SK-N-SH treated with all-trans-retinoic acid at 6 μM for 48 hours (cell line): ENCODE measurements around the gene FOXF1.

Experiments
- ATAC-seq: fragments of 200-7000 bp; cut with Tn5 transposase; 3 replicates; pipeline ENCODE4 v1.9.1; 2020; ENCODE audit warnings: mild to moderate bottlenecking, moderate library complexity
- ARNTL ChIP-seq: fragments of 450-650 bp; formaldehyde crosslinking; IDR thresholded peaks from 2 replicates; pipeline ENCODE4 v1.5.0; 2020; ENCODE audit warnings: low read depth, mild to moderate bottlenecking, moderate library complexity, borderline replicate concordance
- BACH2 ChIP-seq: fragments of 250-450 bp; sonication (Bioruptor Pico); IDR thresholded peaks from 2 replicates; pipeline ENCODE4 v1.9.0; 2021; ENCODE audit warnings: mild to moderate bottlenecking, borderline replicate concordance
- CREB5 ChIP-seq: fragments of 250-450 bp; sonication (Bioruptor Pico); IDR thresholded peaks from 2 replicates; pipeline ENCODE4 v1.5.1; 2020; ENCODE audit warnings: low read depth, mild to moderate bottlenecking, moderate library complexity
- CSDC2 ChIP-seq: fragments of 250-450 bp; sonication (Bioruptor Pico); IDR thresholded peaks from 2 replicates; pipeline ENCODE4 v1.5.0; 2020; ENCODE audit warnings: mild to moderate bottlenecking, moderate library complexity
- CSRNP3 ChIP-seq: fragments of 250-450 bp; sonication (Bioruptor Pico); IDR thresholded peaks from 2 replicates; pipeline ENCODE4 v1.5.1; 2021; ENCODE audit warnings: mild to moderate bottlenecking, moderate library complexity
- ESRRG ChIP-seq: fragments of 250-450 bp; sonication (Bioruptor Pico); IDR thresholded peaks from 2 replicates; pipeline ENCODE4 v1.6.1; 2021; ENCODE audit warnings: mild to moderate bottlenecking
- GLIS3 ChIP-seq: fragments of 250-450 bp; sonication (Bioruptor Pico); IDR thresholded peaks from 2 replicates; pipeline ENCODE4 v1.5.0; 2020; ENCODE audit warnings: mild to moderate bottlenecking, moderate library complexity
- ISL1 ChIP-seq: fragments of 250-450 bp; sonication (Bioruptor Pico); IDR thresholded peaks from 2 replicates; pipeline ENCODE4 v2.1.2; 2022; ENCODE audit warnings: mild to moderate bottlenecking, moderate library complexity
- OSR1 ChIP-seq: fragments of 250-450 bp; sonication (Bioruptor Pico); IDR thresholded peaks from 2 replicates; pipeline ENCODE4 v1.8.0; 2022; ENCODE audit warnings: moderate library complexity, mild to moderate bottlenecking, inconsistent platforms
- PATZ1 ChIP-seq: fragments of 250-450 bp; sonication (Bioruptor Pico); IDR thresholded peaks from 2 replicates; pipeline ENCODE4 v1.8.0; 2020; ENCODE audit warnings: mild to moderate bottlenecking, moderate library complexity, borderline replicate concordance
- RARB ChIP-seq: fragments of 250-450 bp; sonication (Bioruptor Pico); IDR thresholded peaks from 2 replicates; pipeline ENCODE4 v1.8.0; 2021; ENCODE audit warnings: mild to moderate bottlenecking, moderate library complexity
- SNAI2 ChIP-seq: fragments of 250-450 bp; sonication (Bioruptor Pico); IDR thresholded peaks from 2 replicates; pipeline ENCODE4 v1.5.0; 2020; ENCODE audit warnings: mild to moderate bottlenecking, moderate library complexity
- TCF4 ChIP-seq: fragments of 250-450 bp; sonication (Bioruptor Pico); IDR thresholded peaks from 2 replicates; pipeline ENCODE4 v1.8.0; 2021; ENCODE audit warnings: mild to moderate bottlenecking, moderate library complexity, borderline replicate concordance
- TOX ChIP-seq: fragments of 250-450 bp; sonication (Bioruptor Pico); IDR thresholded peaks from 2 replicates; pipeline ENCODE4 v1.8.0; 2021; ENCODE audit warnings: mild to moderate bottlenecking, moderate library complexity, borderline replicate concordance
- TSHZ2 ChIP-seq: fragments of 250-450 bp; sonication (Bioruptor Pico); IDR thresholded peaks from 2 replicates; pipeline ENCODE4 v1.5.0; 2020; ENCODE audit warnings: mild to moderate bottlenecking, moderate library complexity
- ZC3H10 ChIP-seq: fragments of 250-450 bp; sonication (Bioruptor Pico); IDR thresholded peaks from 2 replicates; pipeline ENCODE4 v1.5.1; 2021; ENCODE audit warnings: mild to moderate bottlenecking, moderate library complexity
- ZFP3 ChIP-seq: fragments of 250-450 bp; sonication (Bioruptor Pico); IDR thresholded peaks from 2 replicates; pipeline ENCODE4 v1.5.0; 2020; ENCODE audit warnings: mild to moderate bottlenecking, moderate library complexity
- ZFP30 ChIP-seq: fragments of 450-650 bp; formaldehyde crosslinking; IDR thresholded peaks from 2 replicates; pipeline ENCODE4 v1.5.0; 2022; ENCODE audit warnings: mild to moderate bottlenecking, moderate library complexity
- ZNF565 ChIP-seq: fragments of 450-650 bp; formaldehyde crosslinking; conservative IDR thresholded peaks from 2 replicates; pipeline ENCODE4 v1.5.0; 2020; ENCODE audit warnings: low read depth, mild to moderate bottlenecking, moderate library complexity
- ZNF70 ChIP-seq: fragments of 450-650 bp; formaldehyde crosslinking; IDR thresholded peaks from 2 replicates; pipeline ENCODE4 v1.5.0; 2020; ENCODE audit warnings: mild to moderate bottlenecking, moderate library complexity
- ZNF8 ChIP-seq: fragments of 450-650 bp; formaldehyde crosslinking; IDR thresholded peaks from 2 replicates; pipeline ENCODE4 v1.5.0; 2020; ENCODE audit warnings: mild to moderate bottlenecking, moderate library complexity

Gene FOXF1

GRCh38 chr16:86492961-86493629 is 17.2 kb upstream of the FOXF1 start:
- TF ChIP-seq ZFP3 (CRISPR knock-in tag) (no peak), TOX (CRISPR knock-in tag) (no peak), ESRRG (CRISPR knock-in tag) (no peak), TCF4 (no peak), CREB5 (no peak), CSRNP3 (CRISPR knock-in tag) (no peak), ZNF565 (no peak), BACH2 (CRISPR knock-in tag) (no peak), PATZ1 (no peak), ZC3H10 (CRISPR knock-in tag) (no peak), ZNF8 (CRISPR knock-in tag) (no peak), OSR1 (no peak), ISL1 (CRISPR knock-in tag) (no peak), SNAI2 (CRISPR knock-in tag) (no peak), ZNF70 (no peak), GLIS3 (CRISPR knock-in tag) (no peak)
- ATAC-seq = no peak

GRCh38 chr16:86494039-86494564 is 16.2 kb upstream of the FOXF1 start:
- no peak for ATAC-seq
- TF ChIP-seq ZC3H10 (CRISPR knock-in tag) (no peak), ISL1 (CRISPR knock-in tag) (no peak), ZNF8 (CRISPR knock-in tag) (no peak), OSR1 (no peak), TSHZ2 (CRISPR knock-in tag) (no peak), GLIS3 (CRISPR knock-in tag) (no peak)

- ATAC-seq = no peak
- TF ChIP-seq ZFP3 (CRISPR knock-in tag) = no peak
- no peak for TF ChIP-seq ZNF70
- no peak for TF ChIP-seq ESRRG (CRISPR knock-in tag)
- TF ChIP-seq RARB = no peak
- TF ChIP-seq ZNF565 = no peak
- no peak for TF ChIP-seq ZC3H10 (CRISPR knock-in tag)
- TF ChIP-seq CSDC2 = no peak
- no peak for TF ChIP-seq CREB5
- no peak for TF ChIP-seq CSRNP3 (CRISPR knock-in tag)
- TF ChIP-seq ZFP30 (CRISPR knock-in tag) = no peak
- TF ChIP-seq ARNTL (CRISPR knock-in tag) = no peak
Measured at GRCh38 chr16:86494565-86495356, 15.6 kb upstream of the FOXF1 start.
